ENCODE measurements around the gene GATM.
"Not testable (repeated sequence)": the region's sequence is repeated elsewhere in the genome, so short reads cannot be mapped to it uniquely, and the experiment has no call there.

GATM gene

GRCh38 chr15:45326741-45327140 lies 51.6 kb downstream of the GATM start:
- DNase-seq (ENCODE audit: low read depth) = no peak
- H3K4me3 ChIP-seq (ENCODE audit: low read depth, low read length) = no peak overlapping the region
- no peak for TF ChIP-seq CTCF (conservative IDR thresholded peaks at IDR 0.05; ENCODE audit: low read depth, low read length)

GRCh38 chr15:45326280-45326679 lies 52.1 kb downstream of the GATM start:
- H3K4me3 ChIP-seq (ENCODE audit: low read depth, low read length) = no peak overlapping the region
- TF ChIP-seq CTCF (conservative IDR thresholded peaks at IDR 0.05; ENCODE audit: low read depth, low read length) = no peak
- no peak for DNase-seq (ENCODE audit: low read depth)

- no peak for TF ChIP-seq CTCF (conservative IDR thresholded peaks at IDR 0.05; ENCODE audit: low read depth, low read length)
- H3K4me3 ChIP-seq (ENCODE audit: low read depth, low read length) = no peak overlapping the region
- DNase-seq (ENCODE audit: low read depth) = no peak
These were observed 57.7 kb downstream of the GATM start for GRCh38 chr15:45320581-45321205.

- DNase-seq (ENCODE audit: low read depth) = no peak
- H3K4me3 ChIP-seq (ENCODE audit: low read depth, low read length) = no peak overlapping the region
- TF ChIP-seq CTCF (conservative IDR thresholded peaks at IDR 0.05; ENCODE audit: low read depth, low read length) = no peak
These were observed 58.7 kb downstream of the GATM start for GRCh38 chr15:45319472-45320214.

GRCh38 chr15:45314960-45315359 lies 63.4 kb downstream of the GATM start:
- peak; percentile 30 for DNase-seq (ENCODE audit: low read depth)
- H3K4me3 ChIP-seq (ENCODE audit: low read depth, low read length) = no peak overlapping the region
- peak; percentile 25 for TF ChIP-seq CTCF (conservative IDR thresholded peaks at IDR 0.05; ENCODE audit: low read depth, low read length)

- DNase-seq (ENCODE audit: low read depth); H3K4me3 ChIP-seq (ENCODE audit: low read depth, low read length): not testable (repeated sequence)
These were observed 64.2 kb downstream of the GATM start for GRCh38 chr15:45314117-45314516.

All from choroid plexus epithelial cell (primary cell).